Bronchial epithelial cell (primary cell): ENCODE data around the gene BRSK1. TPM values are rescaled to one million over a fixed set of nuclear protein-coding genes. Genes with fewer than 3 reads are reported as not detected.

Experiments
- DNase-seq: peaks from one replicate; pipeline ENCODE4 v3.0.0-alpha.2; 2010; ENCODE audit warnings: low read depth
- FAIRE-seq: peaks from 2 replicates; lab custom pipeline; 2011; peaks lifted over from hg19 to GRCh38; lab: Jason Lieb, UNC
- H3K27me3 ChIP-seq: 2 replicates; pipeline ENCODE4 v1.5.1; 2011; ENCODE audit warnings: low read length; ENCODE audit not compliant: control insufficient read depth, insufficient read depth
- H3K36me3 ChIP-seq: 2 replicates; pipeline ENCODE4 v1.5.1; 2011; ENCODE audit warnings: low read length; ENCODE audit not compliant: control insufficient read depth, insufficient read depth
- H3K4me3 ChIP-seq: 2 replicates; pipeline ENCODE4 v1.5.1; 2011; ENCODE audit warnings: mild to moderate bottlenecking, low read depth, low read length, control low read depth
- CTCF ChIP-seq: IDR thresholded peaks from 2 replicates; pipeline ENCODE4 v1.5.1; 2011; ENCODE audit warnings: mild to moderate bottlenecking, moderate library complexity, low read length, control low read depth, inconsistent platforms; ENCODE audit not compliant: insufficient read depth, severe bottlenecking
- total RNA-seq: library from RNA; depleted of rRNA; stranded (reverse); fragments of >200 nt; gene quantifications from 2 replicates; pipeline ENCODE4 v1.2.1, GENCODE V29; 2014

The BRSK1 gene
- total RNA-seq, 1 donor from 2014 or later = 0.53 TPM

GRCh38 chr19:55265723-55266386 is 17.9 kb upstream of the BRSK1 start:
- DNase-seq (no peak), FAIRE-seq (no peak)

GRCh38 chr19:55266404-55266803 is 17.4 kb upstream of the BRSK1 start:
- no peak for FAIRE-seq
- DNase-seq = no peak
- Histone ChIP-seq H3K36me3 (peaks cover 1% of the 10 kb centered on the region), H3K4me3 (no peak overlapping the region), H3K27me3 (no peaks in the 10 kb centered on the region)
- no peak for TF ChIP-seq CTCF

More at GRCh38 chr19:55265723-55266386, 17.9 kb upstream of the BRSK1 start:
- Histone ChIP-seq H3K36me3 (peaks cover 1% of the 10 kb centered on the region), H3K27me3 (no peaks in the 10 kb centered on the region), H3K4me3 (no peak overlapping the region)
- no peak for TF ChIP-seq CTCF

GRCh38 chr19:55266840-55267239 is 17.0 kb upstream of the BRSK1 start:
- H3K27me3 ChIP-seq = no peaks in the 10 kb centered on the region
- H3K4me3 ChIP-seq = no peak overlapping the region
- FAIRE-seq (no peak), DNase-seq (no peak)
- no peak for TF ChIP-seq CTCF
- H3K36me3 ChIP-seq = peaks cover 1% of the 10 kb centered on the region

GRCh38 chr19:55269299-55269698 is 14.5 kb upstream of the BRSK1 start:
- TF ChIP-seq CTCF = no peak
- Histone ChIP-seq H3K4me3 (no peak overlapping the region), H3K27me3 (no peaks in the 10 kb centered on the region), H3K36me3 (peaks cover 6% of the 10 kb centered on the region)
- FAIRE-seq = no peak
- DNase-seq = no peak

- peak; percentile 91 for FAIRE-seq
- no peak for DNase-seq
- Histone ChIP-seq H3K4me3 (no peak overlapping the region), H3K36me3 (peaks cover 9% of the 10 kb centered on the region), H3K27me3 (no peaks in the 10 kb centered on the region)
- TF ChIP-seq CTCF = no peak
These were observed 13.4 kb upstream of the BRSK1 start for GRCh38 chr19:55270172-55270942.
